Progenitor cell of endocrine pancreas (in vitro differentiated cells): ENCODE data around the gene ZNF287. TPM values are rescaled to one million over a fixed set of nuclear protein-coding genes. Genes with fewer than 3 reads are reported as not detected.

Source experiments
- DNase-seq: peaks from one replicate; pipeline ENCODE4 v3.0.0; 2021; ENCODE audit warnings: low spot score; ENCODE audit not compliant: unreplicated experiment
- H3K27ac Mint-ChIP-seq: 2 replicates; pipeline ENCODE4 v1.8.0; 2021; ENCODE audit warnings: mild to moderate bottlenecking, moderate library complexity, mixed read lengths
- H3K27me3 Mint-ChIP-seq: 2 replicates; pipeline ENCODE4 v1.8.0; 2021; ENCODE audit warnings: mixed read lengths
- H3K36me3 Mint-ChIP-seq: 2 replicates; pipeline ENCODE4 v1.8.0; 2022; ENCODE audit warnings: mixed read lengths; ENCODE audit not compliant: insufficient read depth
- H3K4me1 Mint-ChIP-seq: 2 replicates; pipeline ENCODE4 v1.8.0; 2021; ENCODE audit warnings: low read depth, mixed read lengths
- H3K4me3 Mint-ChIP-seq: 2 replicates; pipeline ENCODE4 v1.8.0; 2021; ENCODE audit warnings: low read depth, mild to moderate bottlenecking, moderate library complexity, mixed read lengths
- H3K9me3 Mint-ChIP-seq: 2 replicates; pipeline ENCODE4 v1.8.0; 2021; ENCODE audit warnings: low read depth, mixed read lengths
- total RNA-seq: library from RNA; stranded (reverse); gene quantifications from 2 replicates; pipeline ENCODE4 v1.2.1, GENCODE V29; 2021
- TF ChIP-seq, protein P1 (sequence below): fragments of 200-600 bp; sonication (generic); IDR thresholded peaks from one replicate; pipeline ENCODE4 v1.5.0; 2021; ENCODE audit warnings: antibody characterized with exemption, mild to moderate bottlenecking; ENCODE audit not compliant: unreplicated experiment

ZNF287 gene
- total RNA-seq, 1 donor from 2014 or later = 11.6 TPM

DNA sequence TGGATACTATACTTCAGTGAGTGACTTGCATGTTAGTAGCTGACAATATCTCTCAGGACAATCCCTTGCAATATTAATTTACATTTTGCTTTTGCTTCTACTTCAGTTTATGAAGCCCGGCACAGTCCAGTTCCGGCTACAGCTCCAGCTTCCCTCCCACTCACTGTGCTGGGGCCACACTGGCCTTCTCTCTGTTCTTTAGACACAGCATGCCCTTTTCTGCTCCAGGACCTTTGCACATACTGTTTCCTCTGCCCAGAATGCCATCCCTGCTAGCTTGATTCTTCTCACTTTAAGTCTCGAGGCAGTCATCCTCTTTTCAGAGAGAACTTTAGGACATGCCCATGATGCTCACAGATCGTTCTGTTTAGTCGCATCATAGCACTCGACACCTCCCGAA lies 51.5 kb downstream of the ZNF287 start:
- no peak overlapping the region for H3K27ac Mint-ChIP-seq
- H3K9me3 Mint-ChIP-seq = no peaks in the 10 kb centered on the region
- H3K27me3 Mint-ChIP-seq = peaks cover 34% of the 10 kb centered on the region

DNA sequence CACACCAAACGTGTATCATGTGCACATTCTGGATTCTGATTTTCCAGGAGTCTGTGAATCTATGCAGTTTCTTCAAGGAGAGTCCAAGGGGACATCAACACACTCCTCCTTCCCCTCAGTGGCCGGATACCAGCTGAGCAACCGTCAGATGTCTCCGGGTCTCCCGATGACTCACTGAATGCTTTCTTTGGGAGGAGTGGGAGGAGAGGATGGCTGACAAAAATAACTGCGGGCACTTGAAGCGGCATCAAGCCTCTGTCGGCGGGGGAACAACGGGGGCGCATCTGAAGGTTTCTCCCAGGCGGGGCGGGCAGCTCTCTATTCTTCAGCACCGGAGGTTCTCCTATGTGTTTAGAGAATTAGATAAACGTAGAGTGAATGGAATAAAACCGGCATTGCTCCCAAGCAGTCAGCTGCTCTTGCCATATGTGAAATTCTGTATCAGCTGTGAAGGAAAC lies 52.4 kb downstream of the ZNF287 start:
- H3K4me3 Mint-ChIP-seq = no peak overlapping the region
- H3K27me3 Mint-ChIP-seq = peaks cover 34% of the 10 kb centered on the region
- no peak for DNase-seq
- peaks cover 5% of the 10 kb centered on the region for H3K4me1 Mint-ChIP-seq
- H3K36me3 Mint-ChIP-seq = no peaks in the 10 kb centered on the region
- H3K27ac Mint-ChIP-seq = no peak overlapping the region
- no peaks in the 10 kb centered on the region for H3K9me3 Mint-ChIP-seq
- TF ChIP-seq, protein P1, sequence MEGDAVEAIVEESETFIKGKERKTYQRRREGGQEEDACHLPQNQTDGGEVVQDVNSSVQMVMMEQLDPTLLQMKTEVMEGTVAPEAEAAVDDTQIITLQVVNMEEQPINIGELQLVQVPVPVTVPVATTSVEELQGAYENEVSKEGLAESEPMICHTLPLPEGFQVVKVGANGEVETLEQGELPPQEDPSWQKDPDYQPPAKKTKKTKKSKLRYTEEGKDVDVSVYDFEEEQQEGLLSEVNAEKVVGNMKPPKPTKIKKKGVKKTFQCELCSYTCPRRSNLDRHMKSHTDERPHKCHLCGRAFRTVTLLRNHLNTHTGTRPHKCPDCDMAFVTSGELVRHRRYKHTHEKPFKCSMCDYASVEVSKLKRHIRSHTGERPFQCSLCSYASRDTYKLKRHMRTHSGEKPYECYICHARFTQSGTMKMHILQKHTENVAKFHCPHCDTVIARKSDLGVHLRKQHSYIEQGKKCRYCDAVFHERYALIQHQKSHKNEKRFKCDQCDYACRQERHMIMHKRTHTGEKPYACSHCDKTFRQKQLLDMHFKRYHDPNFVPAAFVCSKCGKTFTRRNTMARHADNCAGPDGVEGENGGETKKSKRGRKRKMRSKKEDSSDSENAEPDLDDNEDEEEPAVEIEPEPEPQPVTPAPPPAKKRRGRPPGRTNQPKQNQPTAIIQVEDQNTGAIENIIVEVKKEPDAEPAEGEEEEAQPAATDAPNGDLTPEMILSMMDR = no peak

More for the DNA sequence above, 51.5 kb downstream of the ZNF287 start:
- no peak for DNase-seq
- H3K36me3 Mint-ChIP-seq = no peaks in the 10 kb centered on the region
- H3K4me3 Mint-ChIP-seq = no peak overlapping the region
- peaks cover 5% of the 10 kb centered on the region for H3K4me1 Mint-ChIP-seq
- TF ChIP-seq, protein P1 = no peak

DNA sequence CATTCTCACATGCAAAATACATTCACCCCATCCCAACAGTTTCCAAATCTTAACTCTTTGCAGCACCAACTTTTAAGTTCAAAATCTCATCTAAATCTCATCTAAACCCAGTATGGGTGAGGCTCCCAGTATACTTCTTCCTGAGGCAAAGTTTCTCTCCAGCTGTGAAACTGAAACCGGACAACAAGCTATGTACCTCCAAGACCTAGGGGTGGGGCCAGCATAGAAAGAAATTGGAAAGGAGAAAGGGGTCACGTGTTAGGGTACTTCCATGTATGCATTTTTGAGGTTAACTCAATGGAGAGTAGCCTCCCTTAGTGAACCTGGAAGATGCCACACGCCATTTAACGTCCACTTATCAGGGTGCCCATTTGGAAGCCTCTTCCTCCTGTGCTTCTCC lies 53.1 kb downstream of the ZNF287 start:
- H3K27me3 Mint-ChIP-seq = peaks cover 34% of the 10 kb centered on the region
- no peak overlapping the region for H3K27ac Mint-ChIP-seq
- peaks cover 3% of the 10 kb centered on the region for H3K4me1 Mint-ChIP-seq
- no peak for DNase-seq
- H3K36me3 Mint-ChIP-seq = no peaks in the 10 kb centered on the region
- TF ChIP-seq, protein P1 = no peak
- no peaks in the 10 kb centered on the region for H3K9me3 Mint-ChIP-seq
- no peak overlapping the region for H3K4me3 Mint-ChIP-seq

DNA sequence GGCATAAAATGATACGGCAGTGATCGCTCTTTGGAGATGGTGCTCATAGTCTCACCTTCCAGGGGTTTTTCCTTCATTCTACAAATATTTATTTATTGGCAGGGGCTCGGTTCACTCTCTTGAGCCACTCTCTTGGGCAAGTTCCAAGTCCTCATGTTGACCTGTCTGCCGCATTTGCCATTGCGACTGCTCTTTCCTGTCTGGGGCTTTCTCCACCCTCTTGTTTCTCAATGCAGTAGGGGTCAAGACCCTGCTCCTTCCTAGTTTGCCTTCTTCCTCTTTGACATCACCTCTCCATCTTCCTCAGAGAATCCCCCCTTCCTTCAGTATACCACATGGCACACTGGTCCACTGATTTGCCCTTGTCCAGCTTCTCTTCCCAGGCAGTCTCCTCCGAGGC lies 55.1 kb downstream of the ZNF287 start:
- TF ChIP-seq, protein P1 = no peak
- peaks cover 3% of the 10 kb centered on the region for H3K4me1 Mint-ChIP-seq
- no peaks in the 10 kb centered on the region for H3K9me3 Mint-ChIP-seq
- DNase-seq = no peak
- H3K4me3 Mint-ChIP-seq = no peak overlapping the region
- H3K36me3 Mint-ChIP-seq = no peaks in the 10 kb centered on the region
- no peak overlapping the region for H3K27ac Mint-ChIP-seq
- peaks cover 34% of the 10 kb centered on the region for H3K27me3 Mint-ChIP-seq

DNA sequence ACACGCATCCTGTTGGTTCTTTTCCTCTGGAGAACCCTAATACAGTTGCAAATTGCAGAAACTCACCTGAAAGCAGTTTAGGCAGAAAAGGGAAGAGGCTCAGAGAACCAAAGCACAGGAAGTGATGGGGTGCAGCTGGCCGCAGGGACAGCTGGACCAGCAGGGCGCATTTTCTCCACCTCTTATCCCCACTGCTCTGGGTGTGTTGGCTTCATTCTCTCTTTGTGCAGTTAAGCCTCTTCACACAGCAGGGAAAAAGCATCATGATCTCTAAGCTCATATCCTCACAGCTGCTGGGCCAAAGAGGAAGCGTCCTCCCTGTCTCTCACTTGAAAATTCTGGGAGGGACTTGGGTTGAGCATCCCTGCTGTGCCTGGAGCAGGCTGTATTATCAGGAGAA lies 57.0 kb downstream of the ZNF287 start:
- no peak overlapping the region for H3K4me3 Mint-ChIP-seq
- H3K27ac Mint-ChIP-seq = no peak overlapping the region
- H3K9me3 Mint-ChIP-seq = no peaks in the 10 kb centered on the region
- H3K27me3 Mint-ChIP-seq = peaks cover 28% of the 10 kb centered on the region
- no peak for DNase-seq
- TF ChIP-seq, protein P1 = no peak
- H3K36me3 Mint-ChIP-seq = no peaks in the 10 kb centered on the region
- H3K4me1 Mint-ChIP-seq = peaks cover 3% of the 10 kb centered on the region
